Heart right ventricle (tissue), 16 donors: Measurements from ENCODE around the gene BOD1. TPM values are rescaled to one million over a fixed set of nuclear protein-coding genes. Genes with fewer than 3 reads are reported as not detected.

ENCODE experiments used
- ATAC-seq, 8 donors: fragments of 200-7000 bp; cut with Tn5 transposase; one replicate each; pipeline ENCODE4 v1.9.1; 2020; ENCODE audit warnings: mild to moderate bottlenecking in 8 of 8, moderate library complexity in 8 of 8, moderate number of reproducible peaks in 1 of 8
- DNase-seq, 2 donors: peaks; one replicate each; pipeline ENCODE4 v3.0.0-alpha.2; 2020
- H3K27ac ChIP-seq, 10 donors: fragments of 200-600 bp; sonication (generic) in 2 of 10; one replicate each; pipeline versions ENCODE4 v1.5.0 to v1.8.0; 2020 to 2022; ENCODE audit warnings: mild to moderate bottlenecking in 3 of 10
- H3K27me3 ChIP-seq, 7 donors: fragments of 200-600 bp; one replicate each; pipeline ENCODE4 v1.8.0; 2021 to 2022; ENCODE audit warnings: mild to moderate bottlenecking in 2 of 7
- H3K36me3 ChIP-seq, 9 donors: fragments of 200-600 bp; sonication (generic) in 1 of 9; one replicate each; pipeline versions ENCODE4 v1.5.0 to v1.8.0; 2020 to 2022; ENCODE audit warnings: mild to moderate bottlenecking in 2 of 9
- H3K4me1 ChIP-seq, 9 donors: fragments of 200-600 bp; sonication (generic) in 1 of 9; one replicate each; pipeline versions ENCODE4 v1.5.0 to v1.8.0; 2020 to 2022; ENCODE audit warnings: mild to moderate bottlenecking in 4 of 9
- H3K4me3 ChIP-seq, 10 donors: fragments of 200-600 bp; sonication (generic) in 2 of 10; one replicate each; pipeline versions ENCODE4 v1.5.0 to v1.8.0; 2020 to 2022; ENCODE audit warnings: mild to moderate bottlenecking in 7 of 10, moderate library complexity in 2 of 10
- H3K9me3 ChIP-seq, 11 donors: fragments of 200-600 bp in 10 of 11; sonication (generic) in 2 of 11; one replicate each; pipeline versions ENCODE4 v1.5.0 to v1.8.0; 2013 to 2022; ENCODE audit warnings: mild to moderate bottlenecking in 2 of 11, control low read depth in 1 of 11, moderate library complexity in 1 of 11
- CTCF ChIP-seq, 9 donors: fragments of 200-600 bp; sonication (generic) in 2 of 9; IDR thresholded peaks; one replicate each; pipeline versions ENCODE4 v1.5.0 to v1.8.0; 2021 to 2022; ENCODE audit warnings: antibody characterized with exemption in 9 of 9, mild to moderate bottlenecking in 5 of 9, moderate library complexity in 1 of 9
- WGBS, 2 donors: extraction: QIAGEN DNeasy Blood & Tissue Kit; methylation state at CpG; one replicate each; pipeline ENCODE4 v1.1.7; 2013; ENCODE audit warnings: inconsistent platforms in 1 of 2; 5-methylcytosine and 5-hydroxymethylcytosine counted together
- intact Hi-C, 10 donors: fragments of 100-400 bp; cut with DNase I; formaldehyde crosslinking; loops; one replicate each; pipeline versions ENCODE4 v1.11.1 to v1.14.2; 2022
- polyA plus RNA-seq, 2 donors: library from polyadenylated mRNA; stranded (reverse); fragments of 200-250 nt; gene quantifications; one replicate each; pipeline ENCODE4 v1.2.3, GENCODE V29; 2013
- total RNA-seq, 10 donors: library from RNA; stranded (reverse); fragmentation: NEBNext Ultra II Directional in 3 of 10; extraction: Animal tissue kit (Norgen Biotek cat#: 25700) in 3 of 10; gene quantifications; one replicate each; pipeline versions ENCODE4 v1.2.1 to v1.2.4, GENCODE V29; 2021 to 2023
- donor health status: Arrhythmogenic right ventricular cardiomyopathy.
- donor health status: ischemic (EF 13 %, LVEDD 7.1; RV severe dilation, severe dysfunction).
- donor health status: healthy with polysubstance abuse.
- donor health status: DM: no; HTN: yes; CAD: no.
- donor health status: DM: no; HTN: no; CAD: no.
- donor health status: ischemic (EF 25% LVEDD 6.9; RV normal size, moderate dysfunction).
- donor health status: ischemic (EF 25% LVEDD 5.7; RV mildly dilated, moderate dysfunction).
- donor health status: healthy.
- donor health status: DM: yes; HTN: yes; CAD: no.
- donor health status: Ischemic cardiomyopathy.
- donor health status: ischemic (EF 35%, LVEDD 5.7; RV mildly dilated, moderate dysfunction).
- donor health status: nonischemic (EF 11% LVEDD 7.7; RV severe dilation, severe dysfunction).
- donor health status: DM: yes; HTN: yes; CAD: no.
- donor health status: PGD.
- donor health status: ischemic (EF 29% LVEDD 5.4; RV normal size, mild dysfunction).
- donor health status: nonischemic (EF 23%, LVEDD 6.1; RV moderate dilation, normal function).

Gene BOD1
- total and polyA plus RNA-seq, 12 donors, result 20.2 to 54.3 (median 45.7) TPM

- WGBS, 2 donors, result 92 to 93% methylated on average over 11 of the region's 11 CpGs
- DNase-seq (no peak), ATAC-seq (no peak)
- Histone ChIP-seq H3K4me1 (peaks cover 0 to 11% (median 0%) of the 10 kb centered on the region in 9 donors), H3K9me3 (no peaks in the 10 kb centered on the region), H3K27me3 (no peaks in the 10 kb centered on the region), H3K27ac (no peak overlapping the region), H3K4me3 (no peak overlapping the region), H3K36me3 (no peaks in the 10 kb centered on the region)
- no peak for TF ChIP-seq CTCF (IDR thresholded peaks at IDR 0.05)
- intact Hi-C loops, result no loop called here
Observed at GRCh38 chr5:173642895-173643481, 26.5 kb upstream of the BOD1 start.

DNA sequence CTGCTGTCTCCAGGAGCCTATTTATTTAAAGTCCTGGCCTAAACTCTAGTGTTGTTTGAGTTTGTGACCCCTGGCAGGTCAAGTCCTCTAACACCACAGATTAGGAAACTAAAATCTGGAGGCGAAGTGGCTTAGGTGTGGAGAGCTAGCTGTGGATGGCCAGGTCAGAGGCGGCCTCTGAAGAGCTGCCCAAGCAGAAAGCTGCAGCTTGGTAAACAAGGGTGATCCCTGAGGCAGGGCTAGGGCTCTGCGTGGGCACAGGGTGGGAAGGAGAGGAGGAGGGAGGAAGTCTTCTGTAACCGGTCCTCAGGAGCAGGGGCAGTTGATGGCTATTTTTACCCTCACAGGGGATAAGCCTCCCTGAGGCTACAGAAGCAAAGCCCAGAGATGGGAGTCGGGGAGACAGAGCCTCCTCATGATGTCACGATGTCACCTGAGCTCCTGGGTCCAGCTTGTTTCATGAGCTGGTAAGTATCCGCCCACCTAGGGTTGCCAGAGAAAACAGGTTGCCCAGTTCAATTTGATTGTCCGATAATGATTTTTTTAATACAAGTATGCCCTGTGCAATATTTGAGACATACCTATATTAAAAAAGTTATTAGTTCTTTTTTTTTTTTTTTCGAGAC lies 25.9 kb upstream of the BOD1 start:
- WGBS, 2 donors, result 87 to 89% methylated on average over 9 of the region's 9 CpGs
- no peaks in the 10 kb centered on the region for H3K27me3 ChIP-seq
- H3K9me3 ChIP-seq, result no peaks in the 10 kb centered on the region
- peaks cover 0 to 11% (median 0%) of the 10 kb centered on the region in 9 donors for H3K4me1 ChIP-seq
- ATAC-seq (no peak), DNase-seq (no peak)
- no peak for TF ChIP-seq CTCF (IDR thresholded peaks at IDR 0.05)
- intact Hi-C loops, result no loop called here
- H3K36me3 ChIP-seq, result no peaks in the 10 kb centered on the region
- no peak overlapping the region for H3K4me3 ChIP-seq
- no peak overlapping the region for H3K27ac ChIP-seq

- DNase-seq (no peak), ATAC-seq (no peak)
- Histone ChIP-seq H3K4me3 (no peak overlapping the region), H3K36me3 (no peaks in the 10 kb centered on the region), H3K27me3 (no peaks in the 10 kb centered on the region), H3K9me3 (no peaks in the 10 kb centered on the region), H3K27ac (no peak overlapping the region), H3K4me1 (peaks cover 0 to 11% (median 0%) of the 10 kb centered on the region in 9 donors)
- whole genome bisulfite sequencing, 2 donors, result 33 to 43% methylated on average over 4 of the region's 4 CpGs
- TF ChIP-seq CTCF (IDR thresholded peaks at IDR 0.05), result peak in 2 of 9 donors; percentile 12 to 18
- intact Hi-C loops, result no loop called here
Observed at GRCh38 chr5:173640156-173640804, 23.8 kb upstream of the BOD1 start.

GRCh38 chr5:173638126-173639040 lies 21.9 kb upstream of the BOD1 start:
- WGBS, 2 donors, result 58 to 65% methylated on average over 10 of the region's 10 CpGs
- Histone ChIP-seq H3K36me3 (no peaks in the 10 kb centered on the region), H3K9me3 (no peaks in the 10 kb centered on the region), H3K27me3 (no peaks in the 10 kb centered on the region), H3K4me1 (peaks cover 0 to 11% (median 0%) of the 10 kb centered on the region in 9 donors), H3K4me3 (no peak overlapping the region), H3K27ac (no peak overlapping the region)
- no peak for TF ChIP-seq CTCF (IDR thresholded peaks at IDR 0.05)
- ATAC-seq (no peak), DNase-seq (no peak)
- intact Hi-C loops, result loop anchor here in 1 of 10 donors (10.0 kb wide), 1 partner anchor 116 kb away; no protein-coding TSS in a partner anchor
